Activated CD8-positive, alpha-beta memory T cell treated with anti-CD3 and anti-CD28 coated beads for 48 hours (primary cell): ENCODE results near the gene GDF7.

ENCODE experiments used
- DNase-seq, 3 experiments: peaks; one replicate each; pipeline ENCODE4 v3.0.0-alpha.2; 2020; ENCODE audit warnings: low read depth in 2 of 3, low spot score in 2 of 3

The GDF7 gene

DNA sequence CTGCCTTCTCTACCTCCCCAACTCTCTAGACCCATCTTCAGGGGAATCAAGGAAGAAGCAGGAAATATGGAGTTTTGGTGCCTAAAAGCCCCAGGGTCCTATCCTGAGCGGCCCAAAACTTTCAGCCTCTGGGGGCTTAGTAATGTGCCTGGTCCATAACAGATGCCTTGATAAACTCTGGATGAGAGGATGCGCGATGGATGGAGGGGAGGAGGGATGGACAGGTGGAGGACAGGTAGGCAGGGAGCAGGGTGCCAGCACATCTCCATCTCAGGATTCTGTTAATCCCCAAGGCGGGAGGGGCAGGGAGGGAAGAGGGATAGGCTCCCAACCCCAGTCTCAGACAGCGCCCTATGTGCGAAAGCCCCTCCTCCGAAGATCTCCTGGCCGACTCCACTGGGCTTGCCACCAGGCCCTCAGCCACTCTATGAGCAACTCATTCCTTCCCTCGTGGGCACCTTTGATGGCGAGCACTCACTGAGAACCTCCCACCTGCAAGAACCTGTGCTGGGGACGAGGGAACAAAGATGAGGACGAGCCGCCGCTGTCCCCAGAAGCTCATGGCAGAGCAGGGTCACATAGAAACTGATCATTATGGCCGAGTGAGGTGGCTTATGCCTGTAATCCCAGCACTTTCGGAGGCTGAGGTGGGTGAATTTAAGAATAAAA is 39.1 kb upstream of the GDF7 start:
- no peak for DNase-seq

DNA sequence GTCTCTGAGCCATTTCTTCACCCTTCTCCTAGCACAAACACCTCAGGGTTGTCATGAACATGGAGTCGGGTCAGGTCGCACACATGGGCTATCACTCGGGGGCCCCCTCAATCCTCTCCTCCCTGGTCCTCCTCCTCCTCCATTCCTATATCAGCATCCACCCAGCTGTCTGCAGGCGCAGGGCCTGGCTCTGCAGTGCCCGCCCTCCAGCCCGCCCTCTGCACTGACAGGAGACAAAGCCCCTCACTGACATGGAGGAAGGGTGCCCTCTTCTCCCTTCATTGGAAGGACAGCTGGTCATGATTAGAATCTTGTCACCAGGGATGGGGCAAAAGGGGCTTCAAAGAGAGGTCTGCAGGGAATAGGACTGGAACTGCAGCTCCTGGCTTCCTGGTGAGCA is 37.8 kb upstream of the GDF7 start:
- DNase-seq: no peak

DNA sequence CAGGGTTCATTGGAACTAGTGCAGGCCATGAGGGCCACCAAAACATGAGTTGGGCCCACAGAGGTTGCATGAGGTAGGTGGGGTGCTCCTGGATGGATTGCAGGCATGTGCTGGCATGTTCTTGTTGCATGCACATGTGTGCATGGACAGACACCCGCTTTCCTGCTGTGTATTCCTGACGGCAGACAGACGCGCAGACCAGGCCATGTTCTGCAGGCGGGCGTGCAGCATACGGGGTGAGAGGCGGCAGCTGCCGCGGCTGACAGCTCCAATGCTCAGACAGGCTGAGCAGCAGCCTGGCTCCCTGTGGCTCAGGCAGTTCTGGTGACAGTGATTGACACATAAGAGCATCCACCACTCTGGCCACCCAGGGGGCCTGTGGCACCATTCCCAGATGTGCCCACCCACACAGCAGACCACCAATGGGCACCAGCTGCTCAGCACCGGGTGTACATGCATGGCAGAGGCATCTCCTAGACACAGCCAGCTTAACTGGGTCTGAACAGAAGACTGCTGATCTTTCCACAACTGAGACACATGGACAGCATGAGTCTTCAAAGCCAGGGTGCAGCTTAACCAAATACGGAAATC is 37.3 kb upstream of the GDF7 start:
- no peak for DNase-seq

DNA sequence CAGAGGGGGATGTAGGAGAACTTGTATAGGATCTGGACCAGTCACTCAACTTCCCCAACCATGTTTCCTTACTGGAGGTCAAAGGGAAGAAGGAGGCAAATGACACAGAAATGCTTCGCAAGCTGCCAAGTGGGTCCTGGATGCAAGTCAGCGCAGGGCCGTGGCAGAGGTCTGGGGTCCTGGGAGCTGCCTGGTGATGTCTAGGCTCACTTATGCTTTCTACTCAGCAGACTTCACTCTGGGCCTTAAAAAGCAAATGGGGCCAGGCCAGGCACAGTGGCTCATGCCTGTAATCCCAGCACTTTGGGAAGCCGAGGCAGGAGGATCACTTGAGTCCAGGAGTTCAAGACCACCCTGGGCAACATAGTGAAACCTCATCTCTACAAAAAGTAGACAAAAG is 36.0 kb upstream of the GDF7 start:
- no peak for DNase-seq

DNA sequence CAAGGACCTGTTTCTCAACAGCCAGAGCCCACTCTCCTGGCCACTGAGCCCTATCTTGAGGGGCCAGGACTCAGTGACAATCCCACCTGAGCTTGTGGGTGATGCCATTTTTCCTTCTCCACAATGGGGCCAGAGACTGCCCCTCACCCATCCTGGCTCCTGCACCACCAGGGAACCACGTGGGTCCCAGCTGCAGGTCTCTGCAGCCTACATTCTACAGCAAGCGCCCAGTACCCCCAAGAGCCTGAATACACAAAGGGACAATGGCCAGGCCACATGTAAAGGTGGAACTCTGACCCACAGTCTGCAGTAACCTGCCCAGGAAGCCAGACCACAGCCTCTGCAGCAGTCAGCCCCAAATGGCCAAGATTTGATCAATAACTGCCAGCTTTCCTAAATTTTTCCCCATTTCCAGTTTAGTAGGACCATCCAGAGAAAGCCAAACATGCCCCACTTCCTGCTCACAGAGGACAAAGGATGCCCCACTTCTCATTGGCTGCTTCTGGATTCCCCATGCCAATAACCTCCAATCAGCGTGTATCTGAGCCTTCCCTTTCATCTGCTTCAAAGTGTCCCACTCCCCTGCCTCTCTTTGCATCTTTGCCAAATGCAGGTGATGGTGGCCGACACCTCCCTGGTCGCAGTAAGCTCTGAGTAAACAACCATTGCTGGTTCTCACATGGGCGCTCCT is 35.2 kb upstream of the GDF7 start:
- no peak for DNase-seq

DNA sequence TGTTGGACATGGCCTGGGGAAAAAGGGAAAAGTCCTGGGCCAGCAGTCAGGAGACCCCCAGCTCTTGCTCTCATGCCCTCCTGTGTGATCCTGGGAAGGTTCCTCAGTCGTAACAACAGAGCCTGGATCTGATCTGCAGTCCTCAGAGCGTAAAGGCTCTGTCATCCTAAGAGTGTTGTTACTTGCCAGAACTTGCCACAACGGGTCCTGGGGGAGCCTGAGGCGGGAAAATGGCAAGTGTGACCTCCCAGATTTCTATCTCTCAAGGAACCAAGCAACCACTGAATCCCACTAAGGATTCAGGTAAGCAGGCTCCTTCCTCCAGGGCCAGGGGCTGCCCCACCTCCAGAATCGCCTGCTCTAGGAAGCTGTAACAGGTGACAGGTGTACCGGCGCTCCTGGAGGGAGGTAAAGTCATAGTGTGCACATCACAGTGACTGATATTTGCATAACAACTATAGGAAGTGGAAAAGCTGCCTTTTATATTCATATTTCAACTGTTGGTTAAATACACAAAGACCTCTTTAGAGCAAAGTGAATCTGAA is 34.4 kb upstream of the GDF7 start:
- DNase-seq: no peak

DNA sequence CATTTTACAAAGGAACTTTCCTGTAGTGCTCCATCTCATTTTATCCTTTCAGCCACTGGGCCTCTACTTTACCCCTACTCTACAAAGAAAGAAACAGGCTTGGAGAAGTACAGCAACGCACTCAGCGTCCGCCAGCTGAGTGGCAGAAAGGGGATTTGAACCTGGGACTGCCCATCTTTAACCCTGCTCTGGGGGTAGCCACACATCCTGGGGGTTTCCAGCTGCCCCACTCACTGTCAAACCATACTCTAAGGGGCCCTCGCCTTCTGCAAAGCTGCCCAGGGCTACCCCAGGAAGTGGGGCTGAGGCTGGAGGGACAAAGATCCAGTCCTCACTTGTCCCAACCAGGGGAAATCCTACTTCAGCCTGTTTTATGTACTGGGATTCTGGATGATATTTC is 33.9 kb upstream of the GDF7 start:
- no peak for DNase-seq

DNA sequence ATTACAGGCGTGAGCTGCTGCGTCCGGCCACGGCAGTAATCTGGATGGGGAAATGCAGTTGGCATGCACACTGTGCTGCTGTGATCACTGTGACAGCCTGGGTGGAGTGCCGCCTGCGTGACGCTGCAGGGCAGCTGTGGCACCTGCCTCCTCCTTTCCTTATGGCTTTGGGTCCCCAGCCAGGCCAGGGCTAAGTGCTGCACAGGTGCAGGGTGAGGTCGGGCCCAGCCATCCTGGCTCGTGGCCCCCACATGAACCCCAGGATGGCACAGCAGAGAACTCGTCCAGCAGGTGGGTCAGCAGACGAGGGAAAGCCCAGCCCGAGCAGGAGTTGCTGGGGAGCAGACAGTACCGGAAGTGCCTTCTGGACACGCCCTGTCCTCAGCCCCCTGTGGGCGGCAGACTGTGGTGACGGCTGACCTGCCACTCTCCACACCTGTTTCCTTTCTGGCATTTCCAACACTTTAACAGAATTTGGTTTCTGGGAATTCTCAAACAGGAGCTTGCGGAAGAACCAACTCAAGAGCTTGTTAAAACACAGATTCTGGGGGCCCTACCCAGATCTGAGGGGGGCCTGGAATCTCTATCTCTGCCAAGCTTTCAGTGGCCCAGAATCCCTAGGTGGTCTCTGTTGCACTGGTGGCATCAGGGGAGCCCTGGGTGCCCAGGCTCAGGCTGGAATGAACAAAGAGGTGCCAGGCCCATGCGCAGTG is 33.0 kb upstream of the GDF7 start:
- DNase-seq: no peak

DNA sequence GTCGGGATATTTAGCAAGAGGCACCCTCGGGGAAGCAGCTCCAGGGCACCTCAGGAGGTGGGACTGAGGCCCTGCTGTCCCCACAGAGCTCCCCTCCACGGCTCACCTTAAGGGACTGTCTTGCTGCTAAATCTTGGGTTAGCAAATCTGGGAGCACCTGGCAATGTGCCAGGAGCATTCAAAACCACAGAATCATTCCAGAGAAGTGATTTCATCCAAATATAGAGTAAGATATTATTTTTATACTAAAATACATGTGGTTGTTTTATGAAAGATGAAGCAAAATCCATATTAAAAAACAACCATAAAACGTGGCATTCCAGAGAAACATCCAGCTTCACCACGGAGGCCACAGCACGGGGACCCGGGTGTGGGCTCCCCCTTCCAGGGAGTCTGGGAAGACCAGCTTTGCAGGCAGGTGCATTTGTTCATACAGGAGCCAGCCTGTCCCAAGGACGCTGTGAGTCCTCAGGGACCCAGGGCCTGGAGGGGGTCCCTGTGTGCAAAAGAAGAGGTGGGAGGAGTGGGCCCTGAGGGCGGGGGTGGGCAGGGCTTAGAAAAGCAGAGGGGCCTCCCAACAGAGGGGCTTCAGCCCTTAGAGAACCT is 32.3 kb upstream of the GDF7 start:
- no peak for DNase-seq

DNA sequence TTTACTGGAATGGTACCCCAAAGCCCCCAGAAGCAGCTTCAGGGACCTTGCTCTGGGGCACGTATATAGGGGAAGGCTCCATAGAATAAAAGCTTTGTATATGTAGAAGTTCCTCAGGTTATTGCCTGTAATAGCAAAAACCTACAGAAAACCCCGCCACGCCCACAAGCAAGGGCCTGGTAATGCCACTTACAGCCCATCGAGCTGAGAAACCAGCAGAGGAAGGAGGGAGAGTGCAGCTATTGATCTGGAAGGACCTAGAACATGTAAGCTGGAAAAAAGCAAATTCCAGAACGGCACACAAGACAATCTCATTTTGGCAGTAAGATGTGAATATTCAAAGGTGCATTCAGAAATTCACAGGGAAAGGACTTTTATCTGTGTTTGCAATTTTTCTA is 31.8 kb upstream of the GDF7 start:
- DNase-seq: no peak

DNA sequence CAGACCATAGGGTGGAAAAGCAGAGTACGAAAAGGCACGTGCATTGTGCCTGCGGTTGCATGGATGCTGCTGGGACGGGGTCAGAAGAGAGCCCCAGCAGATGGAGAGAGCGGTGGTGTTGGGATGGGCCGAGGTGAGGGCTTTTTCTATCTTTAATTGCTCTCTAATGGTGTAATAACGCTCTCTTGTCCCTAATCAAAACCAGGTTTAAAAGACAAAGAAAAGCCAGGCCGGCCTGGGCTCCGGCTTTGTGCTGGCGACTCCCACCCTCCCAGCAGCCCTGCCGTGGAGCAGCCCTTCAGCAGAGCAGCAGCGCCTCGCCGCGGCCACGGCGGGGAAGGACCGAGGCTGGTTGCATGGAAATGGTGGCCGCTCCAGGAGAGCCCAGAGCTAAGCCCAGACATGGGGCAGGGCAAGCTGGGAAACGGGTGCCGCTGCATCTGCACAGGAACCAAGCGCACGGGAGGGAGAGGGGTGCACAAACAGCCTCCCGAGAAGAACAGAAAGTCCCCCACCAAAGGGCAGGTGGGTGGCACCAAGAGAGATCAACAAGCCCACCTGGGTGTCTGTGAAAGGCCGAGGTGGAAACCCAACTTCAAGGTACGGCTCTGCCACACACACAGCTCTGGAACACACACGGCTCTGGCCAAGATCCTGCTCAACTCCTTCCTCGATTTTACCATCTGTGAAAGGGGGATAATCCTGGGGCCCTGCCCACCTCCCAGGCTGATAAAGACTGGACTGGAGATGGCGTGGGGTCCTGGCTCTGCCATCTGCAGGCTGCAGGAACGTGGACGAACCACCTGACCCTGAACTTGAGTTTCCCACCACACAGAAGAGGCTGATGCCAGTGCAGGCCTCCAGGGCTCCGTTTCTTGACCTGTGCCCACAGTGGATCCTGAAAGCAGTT is 31.0 kb upstream of the GDF7 start:
- DNase-seq: peak; percentile 16 to 27 (median 25)

DNA sequence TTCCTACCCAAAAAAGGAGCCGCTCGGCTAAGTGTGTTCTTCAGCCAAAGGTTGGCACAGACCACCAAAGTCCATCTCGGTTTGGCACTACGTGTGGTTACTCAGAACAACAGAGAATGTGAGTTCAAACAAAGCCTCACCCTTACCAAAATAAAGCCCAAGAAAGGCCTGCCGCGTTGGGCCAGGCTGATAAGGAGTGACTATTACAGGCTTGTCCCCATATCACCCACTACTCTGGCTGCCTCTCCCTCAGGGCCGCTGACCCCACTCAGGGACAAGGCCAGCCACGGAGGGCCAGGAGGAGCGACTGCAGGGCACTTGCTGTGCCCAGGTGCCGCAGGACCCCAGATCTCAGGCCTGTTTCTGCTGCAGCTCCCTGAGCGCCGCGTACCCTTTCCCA is 29.8 kb upstream of the GDF7 start:
- no peak for DNase-seq

DNA sequence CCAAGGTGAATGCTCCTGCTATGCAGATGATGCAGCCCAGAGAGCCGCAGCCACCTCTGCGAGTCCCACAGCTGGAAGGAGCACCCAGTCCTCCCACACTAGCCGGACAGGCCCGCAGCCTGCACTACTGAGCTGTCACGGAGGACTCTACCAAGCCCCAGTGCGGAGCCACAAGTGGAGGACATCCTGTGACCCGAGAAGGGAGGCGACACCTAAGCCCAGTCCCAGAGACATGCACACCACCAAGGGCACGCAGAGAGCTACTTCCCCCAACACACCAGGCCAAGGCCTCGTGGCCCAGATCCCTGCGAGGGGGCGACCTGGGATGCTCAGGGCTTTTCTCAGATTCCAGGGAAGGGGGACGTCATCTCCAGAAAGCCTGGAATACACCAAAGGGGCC is 28.9 kb upstream of the GDF7 start:
- DNase-seq: no peak

DNA sequence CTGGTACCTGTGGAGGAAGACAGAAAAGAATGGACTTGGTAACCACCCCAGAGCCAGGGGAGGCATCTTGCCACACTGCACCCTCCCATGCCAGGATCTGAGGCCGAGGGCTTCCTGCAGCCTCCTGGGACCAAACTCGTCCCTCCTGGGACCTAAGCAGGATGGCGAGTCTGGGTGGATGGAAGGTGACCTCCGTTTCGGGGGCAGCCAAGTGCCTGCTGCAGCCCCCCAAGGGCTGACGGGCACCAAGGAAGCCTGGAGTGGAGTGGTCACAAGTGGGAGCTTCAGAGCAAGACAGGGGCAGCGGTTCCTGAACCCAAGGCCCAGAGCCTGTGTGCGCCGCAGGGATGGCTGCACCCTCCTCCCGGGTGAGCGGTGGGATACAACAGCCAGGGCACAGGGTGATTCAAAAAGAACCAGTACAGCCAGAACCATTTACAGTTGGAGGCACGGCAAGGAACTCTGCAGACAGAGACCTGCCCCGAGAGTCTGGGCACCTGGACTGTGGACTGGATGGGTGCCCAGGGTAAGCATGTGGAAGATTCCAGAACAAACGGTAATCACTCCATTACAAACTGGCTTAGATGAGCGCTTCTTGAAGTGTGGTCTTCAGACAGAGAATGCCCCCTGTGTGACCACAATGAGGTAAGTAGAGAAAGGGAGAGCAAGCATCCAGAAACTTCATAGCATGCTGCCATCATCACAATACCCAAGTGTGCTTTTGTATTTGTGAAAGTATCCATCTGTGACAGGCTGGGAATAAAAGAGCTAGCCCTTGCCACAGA is 28.1 kb upstream of the GDF7 start:
- DNase-seq: no peak

DNA sequence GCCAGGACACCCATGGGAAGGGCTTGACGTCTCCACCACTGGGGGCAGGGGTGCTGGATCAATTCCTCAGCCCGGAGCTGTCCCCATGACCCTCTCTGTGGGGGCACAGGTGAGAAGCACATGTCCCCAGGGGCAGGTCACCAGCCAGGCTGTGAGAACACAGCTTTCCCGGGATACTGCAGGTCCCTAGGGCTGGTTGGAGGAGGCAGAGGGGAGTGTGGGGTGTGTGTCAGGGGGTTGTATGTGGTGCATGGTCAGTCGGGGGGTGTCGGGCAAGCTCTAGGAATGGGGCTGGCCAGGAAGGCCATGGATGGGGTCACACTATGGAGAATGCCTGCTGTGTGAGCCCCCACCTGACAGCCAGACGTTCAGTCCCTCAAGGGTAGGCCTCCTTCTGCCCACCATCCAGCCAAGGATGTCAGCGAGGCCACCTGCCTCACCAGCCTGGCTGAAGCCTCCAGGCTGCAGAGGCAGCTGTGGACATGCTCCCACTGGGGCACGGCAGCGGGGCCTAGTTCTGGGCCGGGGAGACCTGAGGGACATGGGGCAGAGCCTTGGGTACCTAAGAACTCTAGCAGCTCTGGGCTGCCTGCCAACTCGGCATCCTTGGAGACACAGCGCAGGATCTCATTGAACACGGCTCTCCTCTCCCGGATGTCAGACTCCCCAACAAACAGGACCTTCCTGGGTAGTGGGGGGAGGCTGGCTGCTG is 26.4 kb upstream of the GDF7 start:
- no peak for DNase-seq

DNA sequence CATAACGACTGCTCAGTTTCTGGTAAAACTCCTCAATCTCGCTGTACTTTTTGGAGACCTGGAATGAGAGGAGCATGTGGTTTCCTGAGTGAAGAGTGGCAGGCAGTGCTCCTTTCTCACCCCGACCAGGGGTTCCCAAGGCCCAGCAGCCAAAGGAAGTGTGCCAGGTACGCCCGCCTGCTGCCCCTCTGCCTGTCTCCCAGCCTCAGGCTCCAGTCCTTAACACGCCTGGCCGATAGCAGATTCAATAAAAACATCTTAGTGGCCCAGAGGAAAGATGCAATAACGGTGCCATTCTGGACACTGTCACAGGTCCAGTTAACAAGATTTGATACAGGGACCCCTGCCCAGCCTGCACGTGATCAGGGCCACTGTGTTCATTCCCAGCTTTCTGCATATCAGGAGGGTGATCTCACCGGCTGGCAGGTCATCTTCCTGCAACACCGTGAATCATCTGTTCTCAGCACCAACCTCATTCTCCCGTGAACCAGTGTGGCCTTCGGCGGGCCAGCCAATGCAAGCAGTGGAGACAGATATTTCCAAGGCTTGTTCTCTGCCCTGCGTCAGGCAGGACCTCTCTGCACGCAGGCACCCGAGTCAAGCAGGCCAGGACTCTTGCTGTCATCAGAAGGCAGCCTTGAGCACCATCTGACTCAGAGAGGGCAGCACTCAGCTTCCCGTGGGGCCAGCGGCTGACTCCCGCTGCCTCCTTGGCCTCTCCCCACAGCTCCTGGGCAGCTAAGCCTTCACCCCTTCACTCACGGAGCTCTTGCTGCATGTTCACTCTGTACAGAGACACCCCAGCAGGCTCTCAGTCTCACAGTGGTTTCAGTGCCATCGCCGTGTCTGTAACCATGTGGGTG is 25.6 kb upstream of the GDF7 start:
- DNase-seq: no peak

DNA sequence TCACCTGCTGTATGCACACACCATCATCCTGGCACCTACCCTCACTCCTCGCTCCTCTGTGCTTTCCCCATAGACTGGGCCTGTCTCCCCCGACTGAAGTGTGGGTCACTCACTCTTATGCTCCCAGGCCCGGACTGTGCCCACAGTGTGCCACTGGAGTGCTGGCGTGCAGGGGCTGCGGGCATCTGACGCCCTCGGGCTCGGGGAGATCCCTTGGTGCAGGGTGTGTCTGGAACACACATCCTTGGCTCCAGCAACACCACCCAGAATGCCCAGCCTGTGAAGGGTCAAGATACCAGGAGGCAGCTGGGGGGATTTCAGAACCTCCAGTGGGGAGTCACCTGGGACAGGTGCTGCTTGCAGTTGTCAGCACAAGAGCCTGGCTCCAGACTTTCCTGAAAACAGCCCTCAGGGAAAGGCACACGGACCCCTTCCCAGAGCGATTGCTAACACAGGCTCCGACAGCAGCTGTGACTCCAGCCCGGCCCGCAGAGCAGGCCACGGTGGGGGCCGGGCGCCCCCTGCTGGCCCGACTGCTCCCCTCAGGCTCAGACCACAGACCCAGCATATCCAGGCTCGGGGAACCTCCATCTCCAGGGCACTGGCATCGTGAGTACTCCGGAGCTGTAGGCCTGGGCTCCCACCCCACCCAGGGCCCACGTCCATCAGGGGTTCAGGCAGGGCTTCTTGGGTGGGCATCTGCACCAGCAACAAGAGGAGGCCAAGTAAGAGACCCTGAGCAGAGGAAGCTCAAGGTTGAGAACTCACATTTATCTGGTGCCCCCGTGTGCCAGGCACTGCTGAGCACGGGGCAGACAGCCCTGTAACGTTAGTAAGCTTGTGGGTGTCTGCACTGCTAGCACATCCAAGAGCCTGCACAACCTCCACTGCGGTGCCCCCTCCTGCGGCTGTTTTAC is 24.6 kb upstream of the GDF7 start:
- peak; percentile 47 to 71 (median 50) for DNase-seq
